ENCODE data around the gene TAL1. TPM values are rescaled to one million over a fixed set of nuclear protein-coding genes. Genes with fewer than 3 reads are reported as not detected.

The TAL1 gene
- total and polyA plus RNA-seq, 2 of the 8 experiments (the other 6 are each of a cell fraction or from before 2014, with no cell fraction given), result 0.09 to 0.15 TPM

DNA sequence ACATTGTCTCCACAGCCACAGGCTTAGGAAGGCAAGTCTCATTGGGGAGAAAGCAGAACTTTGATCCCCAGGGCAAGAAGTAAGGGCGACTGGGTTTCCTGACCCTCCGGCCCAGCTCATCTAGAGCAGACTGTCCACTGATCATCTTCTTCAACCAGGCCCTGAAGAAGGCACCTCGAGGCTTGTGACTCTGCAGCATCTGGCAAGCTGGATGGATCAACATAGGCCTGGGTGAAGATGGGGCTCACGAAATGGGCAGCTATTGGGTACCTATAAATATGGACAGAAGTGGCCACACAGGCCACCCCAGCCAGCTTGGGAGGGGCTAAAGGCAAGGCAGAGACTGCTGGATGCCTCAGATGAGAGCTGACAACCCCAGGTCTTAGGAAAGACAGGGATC is 13.0 kb downstream of the TAL1 start:
- Histone ChIP-seq H4K20me1 (replicated peaks in 1 of 2; ENCODE audit: control insufficient read depth in 1 of 2, insufficient read depth in 2 of 2, low read length in 2 of 2) (peaks cover 0 to 3% of the 10 kb centered on the region in 2 experiments), H3K4me3 (ENCODE audit: extremely low read depth in 1 of 4, insufficient read depth in 2 of 4, low read depth in 3 of 4, low read length in 4 of 4) (no peak overlapping the region), H2BK20ac (ENCODE audit: low read length) (no peak overlapping the region), H3K9ac (replicated peaks in 1 of 4; ENCODE audit: extremely low read depth in 1 of 4, low read depth in 3 of 4, low read length in 3 of 4) (no peak overlapping the region), H2BK12ac (ENCODE audit: low read depth, low read length) (no peak overlapping the region), H3K4me1 (replicated peaks in 1 of 4; ENCODE audit: control insufficient read depth in 3 of 4, insufficient read depth in 4 of 4, low read length in 3 of 4) (peaks cover 0 to 5% (median 4%) of the 10 kb centered on the region in 4 experiments; a peak in 5 of 7 replicates), H2AFZ (ENCODE audit: low read length) (no peak overlapping the region), H3K4me2 (ENCODE audit: insufficient read depth in 1 of 2, low read depth in 2 of 2, low read length in 2 of 2) (no peak overlapping the region), H3K56ac (replicated peaks; ENCODE audit: insufficient read length, low read depth, low read length) (no peak overlapping the region), H4K5ac (ENCODE audit: insufficient read length, low read depth, low read length) (no peak overlapping the region), H3K36me3 (ENCODE audit: control insufficient read depth in 2 of 4, insufficient read depth in 4 of 4, low read length in 3 of 4) (no peaks in the 10 kb centered on the region), H3K23ac (ENCODE audit: insufficient read length) (no peak overlapping the region), H3K4ac (replicated peaks; ENCODE audit: insufficient read length, low read depth, low read length) (no peak overlapping the region), H3K14ac (ENCODE audit: insufficient read length) (no peak overlapping the region), H4K8ac (ENCODE audit: extremely low read depth, insufficient read depth, low read length) (no peak overlapping the region), H2BK15ac (ENCODE audit: low read length) (no peak overlapping the region), H3K27ac (ENCODE audit: low read depth, low read length) (no peak overlapping the region), H3K79me1 (ENCODE audit: low read depth, low read length) (no peaks in the 10 kb centered on the region), H3K23me2 (ENCODE audit: low read depth, low read length) (0 out of 2 replicates have a peak, but pooled peaks cover under 1% of the 10 kb centered on the region), H3K18ac (ENCODE audit: extremely low read depth, low read length) (no peak overlapping the region), H4K91ac (replicated peaks; ENCODE audit: insufficient read length, low read length) (no peak overlapping the region), H2AK5ac (ENCODE audit: low read depth, low read length) (no peak overlapping the region), H3K9me3 (ENCODE audit: insufficient read depth in 2 of 2, low read depth in 1 of 2, low read length in 1 of 2) (no peaks in the 10 kb centered on the region), H3K27me3 (replicated peaks in 1 of 4; ENCODE audit: control insufficient read depth in 3 of 4, extremely low read depth in 1 of 4, insufficient read depth in 3 of 4, low read length in 3 of 4) (peaks cover 29 to 53% (median 44%) of the 10 kb centered on the region in 4 experiments), H3K79me2 (ENCODE audit: control insufficient read depth in 1 of 2, insufficient read depth in 2 of 2, low read length in 2 of 2) (no peaks in the 10 kb centered on the region), H2BK120ac (replicated peaks; ENCODE audit: low read depth, low read length) (no peak overlapping the region), H2BK5ac (ENCODE audit: low read depth, low read length) (no peak overlapping the region)
- TF ChIP-seq NRF1 (IDR thresholded peaks at IDR 0.05; ENCODE audit: low read depth, low read length) (no peak), SP2 (IDR thresholded peaks at IDR 0.05; ENCODE audit: low read length) (no peak), HDAC6 (IDR thresholded peaks at IDR 0.05; ENCODE audit: low read depth, low read length) (no peak), NANOG (IDR thresholded peaks at IDR 0.05; ENCODE audit: insufficient read depth, low read depth, low read length, poor library complexity, severe bottlenecking) (no peak), CREB1 (IDR thresholded peaks at IDR 0.05) (no peak), CBX8 (IDR thresholded peaks at IDR 0.05; ENCODE audit: borderline replicate concordance, low read depth, low read length) (no peak), PHF8 (conservative IDR thresholded peaks at IDR 0.05; ENCODE audit: low read depth, low read length) (no peak), SIN3A (conservative IDR thresholded peaks at IDR 0.05 in 1 of 2, IDR thresholded peaks at IDR 0.05 in 1 of 2; ENCODE audit: low read depth in 1 of 2, low read length in 2 of 2) (no peak), TCF12 (IDR thresholded peaks at IDR 0.05; ENCODE audit: low read depth, low read length) (no peak), SIX5 (IDR thresholded peaks at IDR 0.05; ENCODE audit: low read depth, low read length) (no peak), JUND (IDR thresholded peaks at IDR 0.05; ENCODE audit: low read length) (no peak)
- CTCF ChIA-PET (ENCODE audit: partially characterized antibody), result interaction anchor here (0.9 kb wide), 1 partner anchor 27 kb away, joined by 4 read pairs; no protein-coding TSS in a partner anchor
- DNase-seq (ENCODE audit: low read depth in 1 of 2, low spot score in 2 of 2), result no peak
- 75% methylated on average over 4 of the region's 4 CpGs; no CpG with 5 or more reads in 1 of the 2 experiments for whole genome bisulfite sequencing, 2 experiments (ENCODE audit: extremely low coverage in 1 of 2, insufficient coverage in 1 of 2, insufficient read length in 1 of 2, insufficient replicate concordance in 2 of 2, low coverage in 1 of 2, low lambda C conversion rate in 2 of 2, missing lambda C conversion rate in 1 of 2)
- no peak for FAIRE-seq
- POLR2A ChIA-PET (ENCODE audit: partially characterized antibody), result no interaction called here

Measured in H1 (cell line).